ES-I3 (cell line): ENCODE measurements around the gene IL13RA1.
"Not testable (repeated sequence)": the region's sequence is repeated elsewhere in the genome, so short reads cannot be mapped to it uniquely, and the experiment has no call there.

ENCODE experiments used
- H3K36me3 ChIP-seq: 2 replicates; pipeline ENCODE4 v1.6.1; 2013; ENCODE audit warnings: mild to moderate bottlenecking, low read length, control low read depth, moderate library complexity; ENCODE audit not compliant: insufficient read depth
- H3K4me1 ChIP-seq: 2 replicates; pipeline ENCODE4 v1.6.1; 2013; ENCODE audit warnings: mild to moderate bottlenecking, control low read depth, low read length; ENCODE audit not compliant: insufficient read depth
- H3K9ac ChIP-seq: 2 replicates; pipeline ENCODE4 v1.6.1; 2013; ENCODE audit warnings: low read depth, mild to moderate bottlenecking, low read length, moderate library complexity
- H3K9me3 ChIP-seq: 2 replicates; pipeline ENCODE4 v1.6.1; 2013; ENCODE audit warnings: mild to moderate bottlenecking, low read length, moderate library complexity; ENCODE audit not compliant: control insufficient read depth, insufficient read depth

Gene IL13RA1

GRCh38 chrX:118726887-118727685 lies at the start of gene IL13RA1:
TSS of gene IL13RA1 (plus strand) at chrX:118727606. CDS start at chrX:118727639, 33 bp downstream.
- no peaks in the 10 kb centered on the region for H3K36me3 ChIP-seq
- peaks cover 36% of the 10 kb centered on the region for H3K4me1 ChIP-seq
- peak within 1 kb of the TSS; percentile 62 for H3K9ac ChIP-seq
- no peaks in the 10 kb centered on the region for H3K9me3 ChIP-seq

GRCh38 chrX:118679290-118679689 lies 48.1 kb upstream of the IL13RA1 start:
- Histone ChIP-seq H3K9ac (no peak overlapping the region), H3K36me3 (no peaks in the 10 kb centered on the region), H3K4me1 (no peaks in the 10 kb centered on the region), H3K9me3 (no peaks in the 10 kb centered on the region)

GRCh38 chrX:118682258-118683014 lies 45.0 kb upstream of the IL13RA1 start:
- no peaks in the 10 kb centered on the region for H3K36me3 ChIP-seq
- H3K9ac ChIP-seq = no peak overlapping the region
- no peaks in the 10 kb centered on the region for H3K9me3 ChIP-seq
- H3K4me1 ChIP-seq = no peaks in the 10 kb centered on the region

- no peaks in the 10 kb centered on the region for H3K36me3 ChIP-seq
- H3K4me1 ChIP-seq = no peaks in the 10 kb centered on the region
- no peak overlapping the region for H3K9ac ChIP-seq
Measured at GRCh38 chrX:118685393-118685792, 42.0 kb upstream of the IL13RA1 start.

GRCh38 chrX:118688935-118689334 lies 38.5 kb upstream of the IL13RA1 start:
- H3K9me3 ChIP-seq = no peaks in the 10 kb centered on the region
- no peaks in the 10 kb centered on the region for H3K36me3 ChIP-seq
- no peak overlapping the region for H3K9ac ChIP-seq
- H3K4me1 ChIP-seq = no peaks in the 10 kb centered on the region

More at GRCh38 chrX:118685393-118685792, 42.0 kb upstream of the IL13RA1 start:
- H3K9me3 ChIP-seq = no peaks in the 10 kb centered on the region

GRCh38 chrX:118693843-118694242 lies 33.6 kb upstream of the IL13RA1 start:
- H3K9ac ChIP-seq = no peak overlapping the region

GRCh38 chrX:118694638-118695037 lies 32.8 kb upstream of the IL13RA1 start:
- H3K9ac ChIP-seq = no peak overlapping the region
- no peaks in the 10 kb centered on the region for H3K9me3 ChIP-seq
- H3K36me3 ChIP-seq = no peaks in the 10 kb centered on the region
- H3K4me1 ChIP-seq = no peaks in the 10 kb centered on the region

More at GRCh38 chrX:118693843-118694242, 33.6 kb upstream of the IL13RA1 start:
- Histone ChIP-seq H3K36me3 (no peaks in the 10 kb centered on the region), H3K9me3 (no peaks in the 10 kb centered on the region), H3K4me1 (no peaks in the 10 kb centered on the region)

GRCh38 chrX:118698516-118699170 lies 28.8 kb upstream of the IL13RA1 start:
- Histone ChIP-seq H3K4me1 (no peaks in the 10 kb centered on the region), H3K9ac (no peak overlapping the region), H3K36me3 (no peaks in the 10 kb centered on the region)

GRCh38 chrX:118702741-118703140 lies 24.7 kb upstream of the IL13RA1 start:
- Histone ChIP-seq H3K9ac (no peak overlapping the region), H3K4me1 (no peaks in the 10 kb centered on the region), H3K9me3 (no peaks in the 10 kb centered on the region), H3K36me3 (no peaks in the 10 kb centered on the region)

More at GRCh38 chrX:118698516-118699170, 28.8 kb upstream of the IL13RA1 start:
- H3K9me3 ChIP-seq = no peaks in the 10 kb centered on the region

GRCh38 chrX:118706681-118707080 lies 20.7 kb upstream of the IL13RA1 start:
- Histone ChIP-seq H3K4me1 (no peaks in the 10 kb centered on the region), H3K9me3 (no peaks in the 10 kb centered on the region), H3K9ac (no peak overlapping the region), H3K36me3 (no peaks in the 10 kb centered on the region)

GRCh38 chrX:118714521-118714920 lies 12.9 kb upstream of the IL13RA1 start:
- H3K4me1 ChIP-seq = no peaks in the 10 kb centered on the region
- no peaks in the 10 kb centered on the region for H3K36me3 ChIP-seq

GRCh38 chrX:118715917-118716316 lies 11.5 kb upstream of the IL13RA1 start:
- not testable (repeated sequence) for H3K4me1 ChIP-seq, H3K9me3 ChIP-seq, H3K9ac ChIP-seq, H3K36me3 ChIP-seq

More at GRCh38 chrX:118714521-118714920, 12.9 kb upstream of the IL13RA1 start:
- no peaks in the 10 kb centered on the region for H3K9me3 ChIP-seq
- H3K9ac ChIP-seq = no peak overlapping the region

- H3K9ac ChIP-seq, H3K9me3 ChIP-seq, H3K36me3 ChIP-seq, H3K4me1 ChIP-seq: not testable (repeated sequence)
Measured at GRCh38 chrX:118716833-118717232, 10.6 kb upstream of the IL13RA1 start.

GRCh38 chrX:118717678-118718391 lies 9.6 kb upstream of the IL13RA1 start:
- Histone ChIP-seq H3K9ac (no peak overlapping the region), H3K9me3 (no peaks in the 10 kb centered on the region), H3K36me3 (no peaks in the 10 kb centered on the region), H3K4me1 (peaks cover 6% of the 10 kb centered on the region; the same call in 1 of the 2 replicates)
